ES-I3 (cell line): ENCODE data around the gene DPY19L3.
"Not testable (repeated sequence)": the region's sequence is repeated elsewhere in the genome, so short reads cannot be mapped to it uniquely, and the experiment has no call there.

Experiments used
- H3K36me3 ChIP-seq: 2 replicates; pipeline ENCODE4 v1.6.1; 2013; ENCODE audit warnings: mild to moderate bottlenecking, low read length, control low read depth, moderate library complexity; ENCODE audit not compliant: insufficient read depth
- H3K4me1 ChIP-seq: 2 replicates; pipeline ENCODE4 v1.6.1; 2013; ENCODE audit warnings: mild to moderate bottlenecking, control low read depth, low read length; ENCODE audit not compliant: insufficient read depth
- H3K9ac ChIP-seq: 2 replicates; pipeline ENCODE4 v1.6.1; 2013; ENCODE audit warnings: low read depth, mild to moderate bottlenecking, low read length, moderate library complexity
- H3K9me3 ChIP-seq: 2 replicates; pipeline ENCODE4 v1.6.1; 2013; ENCODE audit warnings: mild to moderate bottlenecking, low read length, moderate library complexity; ENCODE audit not compliant: control insufficient read depth, insufficient read depth

Gene DPY19L3

GRCh38 chr19:32442650-32443049 lies 37.1 kb downstream of the DPY19L3 start:
- H3K36me3 ChIP-seq, result peaks cover 4% of the 10 kb centered on the region
- H3K9ac ChIP-seq, result no peak overlapping the region
- H3K9me3 ChIP-seq, result no peaks in the 10 kb centered on the region
- no peaks in the 10 kb centered on the region for H3K4me1 ChIP-seq

GRCh38 chr19:32447534-32447933 lies 42.0 kb downstream of the DPY19L3 start:
- not testable (repeated sequence) for H3K4me1 ChIP-seq, H3K36me3 ChIP-seq, H3K9me3 ChIP-seq, H3K9ac ChIP-seq

GRCh38 chr19:32448026-32448425 lies 42.5 kb downstream of the DPY19L3 start:
- H3K36me3 ChIP-seq, result no peaks in the 10 kb centered on the region
- H3K9me3 ChIP-seq, result no peaks in the 10 kb centered on the region
- H3K4me1 ChIP-seq, result no peaks in the 10 kb centered on the region
- no peak overlapping the region for H3K9ac ChIP-seq

GRCh38 chr19:32450217-32450616 lies 44.6 kb downstream of the DPY19L3 start:
- no peaks in the 10 kb centered on the region; the same call in 1 of the 2 replicates for H3K36me3 ChIP-seq
- H3K4me1 ChIP-seq, result no peaks in the 10 kb centered on the region
- H3K9ac ChIP-seq, result no peak overlapping the region
- no peaks in the 10 kb centered on the region for H3K9me3 ChIP-seq

- Histone ChIP-seq H3K9me3 (no peaks in the 10 kb centered on the region), H3K36me3 (peaks cover 5% of the 10 kb centered on the region), H3K9ac (no peak overlapping the region), H3K4me1 (no peaks in the 10 kb centered on the region)
Measured at GRCh38 chr19:32453736-32454135, 48.2 kb downstream of the DPY19L3 start.

- H3K9ac ChIP-seq, result no peak overlapping the region
- no peaks in the 10 kb centered on the region for H3K9me3 ChIP-seq
- no peaks in the 10 kb centered on the region for H3K4me1 ChIP-seq
- peaks cover 5% of the 10 kb centered on the region for H3K36me3 ChIP-seq
Measured at GRCh38 chr19:32456406-32456805, 50.8 kb downstream of the DPY19L3 start.

GRCh38 chr19:32457571-32458158 lies 52.1 kb downstream of the DPY19L3 start:
- Histone ChIP-seq H3K36me3 (peaks cover 5% of the 10 kb centered on the region), H3K9ac (no peak overlapping the region), H3K9me3 (no peaks in the 10 kb centered on the region), H3K4me1 (no peaks in the 10 kb centered on the region)

- Histone ChIP-seq H3K9me3 (no peaks in the 10 kb centered on the region), H3K4me1 (no peaks in the 10 kb centered on the region), H3K9ac (no peak overlapping the region), H3K36me3 (peaks cover 5% of the 10 kb centered on the region)
Measured at GRCh38 chr19:32458500-32459123, 53.0 kb downstream of the DPY19L3 start.

- Histone ChIP-seq H3K9ac (no peak overlapping the region), H3K4me1 (no peaks in the 10 kb centered on the region), H3K36me3 (peaks cover 5% of the 10 kb centered on the region), H3K9me3 (no peaks in the 10 kb centered on the region)
Measured at GRCh38 chr19:32459204-32459865, 53.8 kb downstream of the DPY19L3 start.

GRCh38 chr19:32460476-32460875 lies 54.9 kb downstream of the DPY19L3 start:
- Histone ChIP-seq H3K9ac (no peak overlapping the region), H3K9me3 (no peaks in the 10 kb centered on the region), H3K36me3 (peaks cover 5% of the 10 kb centered on the region), H3K4me1 (no peaks in the 10 kb centered on the region)

GRCh38 chr19:32464279-32464678 lies 58.7 kb downstream of the DPY19L3 start:
- H3K9me3 ChIP-seq, result no peaks in the 10 kb centered on the region
- no peaks in the 10 kb centered on the region for H3K4me1 ChIP-seq
- H3K36me3 ChIP-seq, result no peaks in the 10 kb centered on the region; the same call in 1 of the 2 replicates
- H3K9ac ChIP-seq, result no peak overlapping the region

GRCh38 chr19:32465176-32465575 lies 59.6 kb downstream of the DPY19L3 start:
- no peaks in the 10 kb centered on the region for H3K9me3 ChIP-seq
- peaks cover 1% of the 10 kb centered on the region; the same call in 1 of the 2 replicates for H3K36me3 ChIP-seq
- H3K9ac ChIP-seq, result no peak overlapping the region
- no peaks in the 10 kb centered on the region for H3K4me1 ChIP-seq

GRCh38 chr19:32469795-32470194 lies 64.2 kb downstream of the DPY19L3 start:
- Histone ChIP-seq H3K9me3 (no peaks in the 10 kb centered on the region), H3K4me1 (no peaks in the 10 kb centered on the region), H3K36me3 (peaks cover 2% of the 10 kb centered on the region; the same call in 1 of the 2 replicates), H3K9ac (no peak overlapping the region)

- Histone ChIP-seq H3K9ac (no peak overlapping the region), H3K9me3 (no peaks in the 10 kb centered on the region), H3K4me1 (no peaks in the 10 kb centered on the region; the same call in 1 of the 2 replicates), H3K36me3 (peaks cover 2% of the 10 kb centered on the region; the same call in 1 of the 2 replicates)
Measured at GRCh38 chr19:32471095-32471494, 65.5 kb downstream of the DPY19L3 start.

- Histone ChIP-seq H3K9ac (no peak overlapping the region), H3K9me3 (no peaks in the 10 kb centered on the region), H3K4me1 (no peaks in the 10 kb centered on the region; the same call in 1 of the 2 replicates), H3K36me3 (peaks cover 2% of the 10 kb centered on the region; the same call in 1 of the 2 replicates)
Measured at GRCh38 chr19:32471811-32472210, 66.2 kb downstream of the DPY19L3 start.
